SJCRH30 (cell line): ENCODE data around the gene CSAD. TPM values are rescaled to one million over a fixed set of nuclear protein-coding genes. Genes with fewer than 3 reads are reported as not detected.
"Not testable (repeated sequence)": the region's sequence is repeated elsewhere in the genome, so short reads cannot be mapped to it uniquely, and the experiment has no call there.

ENCODE experiments used
- DNase-seq, 2 experiments: peaks; one replicate each; pipeline ENCODE4 v3.0.0-alpha.2; 2015 to 2020
- H3K27ac ChIP-seq: fragments of 250-450 bp; sonication (Bioruptor Pico); 2 replicates; pipeline ENCODE4 v1.5.1; 2020; ENCODE audit warnings: mild to moderate bottlenecking, moderate library complexity
- H3K27me3 ChIP-seq: fragments of 250-450 bp; sonication (Bioruptor Pico); 2 replicates; pipeline ENCODE4 v1.5.1; 2020; ENCODE audit warnings: mild to moderate bottlenecking, moderate library complexity
- H3K36me3 ChIP-seq: fragments of 250-450 bp; sonication (Bioruptor Pico); 2 replicates; pipeline ENCODE4 v1.5.1; 2020; ENCODE audit warnings: mild to moderate bottlenecking, moderate library complexity
- H3K4me1 ChIP-seq: fragments of 250-450 bp; sonication (Bioruptor Pico); 2 replicates; pipeline ENCODE4 v1.5.1; 2020; ENCODE audit warnings: mild to moderate bottlenecking, moderate library complexity
- H3K4me3 ChIP-seq: fragments of 250-450 bp; sonication (Bioruptor Pico); 2 replicates; pipeline ENCODE4 v1.5.1; 2020; ENCODE audit warnings: mild to moderate bottlenecking, moderate library complexity
- H3K9me3 ChIP-seq: fragments of 250-450 bp; sonication (Bioruptor Pico); replicated peaks from 2 replicates; pipeline ENCODE4 v1.5.1; 2020; ENCODE audit warnings: mild to moderate bottlenecking, moderate library complexity
- total RNA-seq: library from RNA; depleted of rRNA; stranded (reverse); fragments of >200 nt; shearing (Covaris generic); gene quantifications from 2 replicates; pipeline ENCODE4 v1.2.3, GENCODE V29; 2014

Gene CSAD
- total RNA-seq, 1 experiment from 2014 or later: 3.3 TPM

GRCh38 chr12:53169644-53170043 lies 11.1 kb downstream of the CSAD start:
- Histone ChIP-seq H3K4me1 (no peaks in the 10 kb centered on the region), H3K4me3 (no peak overlapping the region), H3K36me3 (no peaks in the 10 kb centered on the region), H3K27ac (no peak overlapping the region), H3K27me3 (no peaks in the 10 kb centered on the region), H3K9me3 (no peaks in the 10 kb centered on the region)
- DNase-seq: no peak

GRCh38 chr12:53166837-53167236 lies 13.9 kb downstream of the CSAD start:
- Histone ChIP-seq H3K36me3 (no peaks in the 10 kb centered on the region), H3K27ac (no peak overlapping the region), H3K27me3 (no peaks in the 10 kb centered on the region), H3K4me3 (no peak overlapping the region), H3K4me1 (no peaks in the 10 kb centered on the region), H3K9me3 (no peaks in the 10 kb centered on the region)
- no peak for DNase-seq

GRCh38 chr12:53163008-53163407 lies 17.7 kb downstream of the CSAD start:
- not testable (repeated sequence) for H3K4me3 ChIP-seq, H3K27me3 ChIP-seq, H3K36me3 ChIP-seq, H3K27ac ChIP-seq, DNase-seq, H3K4me1 ChIP-seq, H3K9me3 ChIP-seq

- DNase-seq: no peak
- H3K27ac ChIP-seq: no peak overlapping the region
- H3K4me3 ChIP-seq: no peak overlapping the region
- no peaks in the 10 kb centered on the region for H3K9me3 ChIP-seq
- no peaks in the 10 kb centered on the region for H3K36me3 ChIP-seq
- H3K27me3 ChIP-seq: no peaks in the 10 kb centered on the region
- H3K4me1 ChIP-seq: no peaks in the 10 kb centered on the region
These were observed 19.4 kb downstream of the CSAD start for GRCh38 chr12:53161119-53161911.

GRCh38 chr12:53160673-53161072 lies 20.1 kb downstream of the CSAD start:
- no peak for DNase-seq
- Histone ChIP-seq H3K36me3 (no peaks in the 10 kb centered on the region), H3K9me3 (no peaks in the 10 kb centered on the region), H3K4me3 (no peak overlapping the region), H3K27ac (no peak overlapping the region), H3K27me3 (no peaks in the 10 kb centered on the region), H3K4me1 (no peaks in the 10 kb centered on the region)

GRCh38 chr12:53160000-53160399 lies 20.7 kb downstream of the CSAD start:
- Histone ChIP-seq H3K27ac (no peak overlapping the region), H3K27me3 (no peaks in the 10 kb centered on the region), H3K4me1 (no peaks in the 10 kb centered on the region), H3K9me3 (no peaks in the 10 kb centered on the region), H3K36me3 (no peaks in the 10 kb centered on the region), H3K4me3 (no peak overlapping the region)
- DNase-seq: no peak

GRCh38 chr12:53159195-53159839 lies 21.4 kb downstream of the CSAD start:
- H3K27ac ChIP-seq: no peak overlapping the region

GRCh38 chr12:53152390-53152789 lies 28.3 kb downstream of the CSAD start:
- Histone ChIP-seq H3K27me3 (no peaks in the 10 kb centered on the region), H3K9me3 (no peaks in the 10 kb centered on the region), H3K36me3 (no peaks in the 10 kb centered on the region), H3K4me1 (no peaks in the 10 kb centered on the region), H3K27ac (no peak overlapping the region), H3K4me3 (no peak overlapping the region)
- DNase-seq: no peak

More at GRCh38 chr12:53159195-53159839, 21.4 kb downstream of the CSAD start:
- H3K36me3 ChIP-seq: no peaks in the 10 kb centered on the region
- H3K4me3 ChIP-seq: no peak overlapping the region
- peak; percentile 81 to 89 for DNase-seq
- no peaks in the 10 kb centered on the region for H3K9me3 ChIP-seq
- H3K4me1 ChIP-seq: no peaks in the 10 kb centered on the region
- no peaks in the 10 kb centered on the region for H3K27me3 ChIP-seq

- Histone ChIP-seq H3K9me3 (no peaks in the 10 kb centered on the region), H3K27ac (no peak overlapping the region), H3K27me3 (no peaks in the 10 kb centered on the region), H3K4me3 (no peak overlapping the region), H3K4me1 (no peaks in the 10 kb centered on the region), H3K36me3 (no peaks in the 10 kb centered on the region)
- no peak for DNase-seq
These were observed 29.7 kb downstream of the CSAD start for GRCh38 chr12:53151039-53151438.

- no peaks in the 10 kb centered on the region for H3K36me3 ChIP-seq
- no peaks in the 10 kb centered on the region for H3K27me3 ChIP-seq
- no peak for DNase-seq
- H3K9me3 ChIP-seq: no peaks in the 10 kb centered on the region
- no peak overlapping the region for H3K27ac ChIP-seq
- H3K4me3 ChIP-seq: no peak overlapping the region
- no peaks in the 10 kb centered on the region for H3K4me1 ChIP-seq
These were observed 33.1 kb downstream of the CSAD start for GRCh38 chr12:53147653-53148052.

- H3K4me1 ChIP-seq: no peaks in the 10 kb centered on the region
- no peaks in the 10 kb centered on the region for H3K27me3 ChIP-seq
- no peaks in the 10 kb centered on the region for H3K36me3 ChIP-seq
- no peak overlapping the region for H3K4me3 ChIP-seq
- H3K27ac ChIP-seq: no peak overlapping the region
- H3K9me3 ChIP-seq: no peaks in the 10 kb centered on the region
- no peak for DNase-seq
These were observed 33.5 kb downstream of the CSAD start for GRCh38 chr12:53147181-53147580.

- H3K27ac ChIP-seq: no peak overlapping the region
- DNase-seq: no peak
- no peaks in the 10 kb centered on the region for H3K36me3 ChIP-seq
- H3K4me3 ChIP-seq: no peak overlapping the region
- H3K4me1 ChIP-seq: no peaks in the 10 kb centered on the region
- H3K27me3 ChIP-seq: no peaks in the 10 kb centered on the region
- no peaks in the 10 kb centered on the region for H3K9me3 ChIP-seq
These were observed 35.1 kb downstream of the CSAD start for GRCh38 chr12:53145383-53146260.

- Histone ChIP-seq H3K4me1 (no peaks in the 10 kb centered on the region), H3K27ac (no peak overlapping the region), H3K9me3 (no peaks in the 10 kb centered on the region; the same call in 1 of the 2 replicates), H3K27me3 (no peaks in the 10 kb centered on the region), H3K4me3 (no peak overlapping the region), H3K36me3 (no peaks in the 10 kb centered on the region)
- DNase-seq: no peak
These were observed 37.4 kb downstream of the CSAD start for GRCh38 chr12:53143355-53143754.

- Histone ChIP-seq H3K27me3 (no peaks in the 10 kb centered on the region), H3K4me3 (no peak overlapping the region), H3K36me3 (no peaks in the 10 kb centered on the region), H3K9me3 (no peaks in the 10 kb centered on the region), H3K4me1 (no peaks in the 10 kb centered on the region), H3K27ac (no peak overlapping the region)
- no peak for DNase-seq
These were observed 47.0 kb downstream of the CSAD start for GRCh38 chr12:53133722-53134121.

GRCh38 chr12:53131844-53132243 lies 48.9 kb downstream of the CSAD start:
- H3K4me1 ChIP-seq: no peaks in the 10 kb centered on the region
- H3K4me3 ChIP-seq: no peak overlapping the region
- no peaks in the 10 kb centered on the region for H3K27me3 ChIP-seq
- no peak overlapping the region for H3K27ac ChIP-seq
- H3K9me3 ChIP-seq: no peaks in the 10 kb centered on the region
- no peaks in the 10 kb centered on the region for H3K36me3 ChIP-seq
- no peak for DNase-seq
